ENCODE data around the gene MAFF.

MAFF gene

GRCh38 chr22:38250643-38251340 is 49.0 kb downstream of the MAFF start:
- DNase-seq, result no peak

GRCh38 chr22:38251341-38251692 is 49.5 kb downstream of the MAFF start:
- DNase-seq, result no peak

GRCh38 chr22:38255697-38256096 is 53.9 kb downstream of the MAFF start:
- DNase-seq, result no peak

- DNase-seq, result no peak
Observed at GRCh38 chr22:38257181-38257580, 55.4 kb downstream of the MAFF start.

GRCh38 chr22:38257650-38258250 is 56.0 kb downstream of the MAFF start:
- no peak for DNase-seq

GRCh38 chr22:38258895-38259294 is 57.1 kb downstream of the MAFF start:
- no peak for DNase-seq

- no peak for DNase-seq
Observed at GRCh38 chr22:38259370-38259769, 57.6 kb downstream of the MAFF start.

GRCh38 chr22:38260761-38261681 is 59.2 kb downstream of the MAFF start:
- no peak for DNase-seq

GRCh38 chr22:38262051-38262795 is 60.4 kb downstream of the MAFF start:
- peak; percentile 67 for DNase-seq

GRCh38 chr22:38264322-38264843 is 62.6 kb downstream of the MAFF start:
- DNase-seq, result no peak

Measured in hematopoietic multipotent progenitor cell treated with erythropoietin and hydrocortisone succinate and interleukin-3 and kit ligand, for 4 days (in vitro differentiated cells).